Measurements from ENCODE around the gene NEDD4L.

The NEDD4L gene

DNA sequence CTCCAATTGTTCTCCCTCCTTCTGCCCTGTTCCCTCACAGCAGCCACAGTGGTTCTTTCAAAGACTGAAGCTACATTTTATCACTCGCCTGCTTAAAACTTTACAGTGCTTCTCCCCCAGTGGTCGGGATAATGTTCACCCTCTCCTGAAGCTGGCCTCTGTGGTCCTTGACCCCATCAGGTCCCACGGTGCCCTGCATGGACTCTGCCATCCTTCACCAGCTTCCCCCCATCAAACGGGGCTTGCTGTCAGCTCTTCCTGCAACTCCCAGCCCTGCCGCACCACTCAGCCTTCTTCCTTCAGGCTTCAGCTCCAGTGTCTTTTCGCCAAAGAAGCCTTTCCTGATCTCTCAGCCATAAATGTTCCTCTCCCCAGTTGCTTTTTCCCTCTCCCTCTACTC is 118.1 kb downstream of the NEDD4L start:
- POLR2A ChIA-PET (ENCODE audit: low non-redundant PET), result no interaction called here
- CTCF ChIA-PET, result no interaction called here

DNA sequence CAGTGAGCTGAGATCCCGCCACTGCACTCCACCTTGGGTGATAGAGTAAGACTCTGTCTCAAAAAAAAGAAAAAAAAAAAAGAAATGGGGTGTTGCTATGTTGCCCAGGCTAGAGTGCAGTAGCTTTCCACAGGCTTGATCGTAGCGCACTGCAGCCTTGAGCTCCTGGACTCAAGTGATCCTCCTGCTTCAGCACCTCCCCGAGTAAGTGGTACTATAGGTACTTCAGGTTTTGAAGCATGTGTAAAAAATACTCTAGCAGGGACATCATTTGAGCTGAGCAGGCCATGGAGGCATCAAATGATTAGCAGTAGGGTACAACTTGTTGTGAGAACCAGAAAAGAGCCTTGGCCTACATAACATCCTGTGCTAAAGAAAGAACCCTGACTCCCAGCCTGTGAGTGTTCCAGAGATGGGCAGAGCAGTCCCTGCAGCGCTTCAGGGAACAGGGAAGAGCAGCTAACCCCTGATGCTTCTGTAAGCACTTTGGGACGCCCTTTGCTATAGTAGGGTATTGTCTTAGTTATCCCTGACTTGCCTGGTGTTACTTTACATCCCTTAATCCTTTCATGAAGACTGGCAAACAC is 119.1 kb downstream of the NEDD4L start:
- CTCF ChIA-PET, result no interaction called here
- POLR2A ChIA-PET (ENCODE audit: low non-redundant PET), result interaction anchor here (0.7 kb wide), 1 partner anchor 12 kb away, joined by 4 read pairs; no protein-coding TSS in a partner anchor

More for the DNA sequence above, 118.1 kb downstream of the NEDD4L start:
- DNase-seq (ENCODE audit: low spot score), result no peak
- no peak overlapping the region for H3K27ac ChIP-seq
- no peak for TF ChIP-seq CTCF (conservative IDR thresholded peaks at IDR 0.05; ENCODE audit: low read depth)

DNA sequence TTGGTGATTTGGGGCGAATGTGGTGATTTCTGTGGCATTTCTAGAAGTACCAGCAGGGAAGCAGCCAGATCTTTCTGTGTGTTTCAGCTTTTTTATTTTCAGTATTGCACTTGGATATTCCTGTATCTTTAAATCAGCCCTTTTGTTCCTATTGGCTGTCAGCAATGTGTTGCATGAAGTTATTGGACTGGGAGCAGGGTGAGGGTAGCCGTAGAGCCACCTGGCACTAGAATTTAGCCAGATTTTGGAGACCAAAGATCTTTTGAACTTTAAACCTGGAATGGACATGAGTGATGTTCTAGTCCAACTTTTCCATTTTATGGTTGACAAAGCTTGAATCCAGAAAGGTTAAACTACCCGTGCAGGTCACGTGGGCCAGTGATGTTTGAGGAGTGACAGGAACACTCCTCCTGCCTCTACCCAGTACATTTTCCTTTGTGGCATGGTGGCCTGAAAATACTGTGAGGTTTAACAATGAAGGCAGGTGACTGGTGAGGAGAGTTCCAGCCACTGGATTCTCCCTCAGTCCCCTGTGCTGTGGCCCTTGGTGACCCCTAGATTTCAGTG is 122.3 kb downstream of the NEDD4L start:
- DNase-seq (ENCODE audit: low spot score), result no peak
- TF ChIP-seq CTCF (conservative IDR thresholded peaks at IDR 0.05; ENCODE audit: low read depth), result no peak
- ChIA-PET POLR2A (ENCODE audit: low non-redundant PET) (no interaction called here), CTCF (interaction anchor here (0.7 kb wide), 1 partner anchor 15 kb away, joined by 3 read pairs; no protein-coding TSS in a partner anchor)
- H3K27ac ChIP-seq, result no peak overlapping the region

More for the DNA sequence above, 119.1 kb downstream of the NEDD4L start:
- no peak for TF ChIP-seq CTCF (conservative IDR thresholded peaks at IDR 0.05; ENCODE audit: low read depth)
- H3K27ac ChIP-seq, result no peak overlapping the region
- DNase-seq (ENCODE audit: low spot score), result no peak

DNA sequence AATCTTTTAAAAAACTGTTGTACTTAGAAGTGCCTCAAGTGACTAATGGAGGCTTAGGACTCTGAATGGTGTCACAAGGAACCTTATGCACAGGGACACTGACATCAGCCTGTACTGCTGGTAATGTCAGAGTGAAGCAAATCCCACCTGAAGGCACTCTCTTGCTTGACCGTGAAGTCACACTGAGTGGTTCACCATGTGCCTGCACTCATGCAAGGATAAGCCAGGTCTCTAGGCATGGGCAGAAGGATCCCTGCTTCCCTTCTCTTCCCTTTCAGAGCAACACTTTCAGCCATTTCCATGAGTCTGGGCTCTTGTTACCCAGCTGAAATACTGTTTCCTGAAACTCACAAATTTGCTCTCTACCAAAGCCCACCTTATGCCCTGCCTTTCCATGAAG is 123.0 kb downstream of the NEDD4L start:
- ChIA-PET POLR2A (ENCODE audit: low non-redundant PET) (no interaction called here), CTCF (no interaction called here)
- H3K27ac ChIP-seq, result no peak overlapping the region
- DNase-seq (ENCODE audit: low spot score), result no peak
- TF ChIP-seq CTCF (conservative IDR thresholded peaks at IDR 0.05; ENCODE audit: low read depth), result no peak

DNA sequence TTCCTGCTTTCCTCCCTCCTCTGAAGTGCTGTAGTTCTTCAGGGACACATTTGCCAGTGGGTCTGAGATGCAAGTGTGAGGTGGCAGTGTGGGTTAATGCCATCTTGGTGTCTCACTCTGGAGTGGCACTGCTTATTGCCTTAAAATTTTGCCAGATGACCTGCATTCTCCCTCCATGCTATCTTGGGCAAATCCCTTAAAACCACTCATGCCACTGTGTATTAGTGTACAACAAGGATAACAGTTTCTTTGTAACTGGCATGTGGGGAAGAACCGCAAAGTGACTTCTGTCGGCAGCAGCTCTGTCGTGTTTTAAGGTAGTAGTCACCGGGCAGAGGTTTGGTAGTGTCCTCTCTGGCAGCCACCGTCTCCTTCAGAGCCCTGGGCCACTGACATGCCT is 124.2 kb downstream of the NEDD4L start:
- POLR2A ChIA-PET (ENCODE audit: low non-redundant PET), result no interaction called here
- CTCF ChIA-PET, result no interaction called here
- DNase-seq (ENCODE audit: low spot score), result no peak

GRCh38 chr18:58168993-58169392 is 125.0 kb downstream of the NEDD4L start:
- no peak for TF ChIP-seq CTCF (conservative IDR thresholded peaks at IDR 0.05; ENCODE audit: low read depth)
- POLR2A ChIA-PET (ENCODE audit: low non-redundant PET), result no interaction called here
- CTCF ChIA-PET, result no interaction called here
- no peak for DNase-seq (ENCODE audit: low spot score)
- H3K27ac ChIP-seq, result no peak overlapping the region

More for the DNA sequence above, 124.2 kb downstream of the NEDD4L start:
- TF ChIP-seq CTCF (conservative IDR thresholded peaks at IDR 0.05; ENCODE audit: low read depth), result no peak
- H3K27ac ChIP-seq, result no peak overlapping the region
